Esophagus muscularis mucosa (tissue), 4 donors: ENCODE measurements around the gene PLIN5.

ENCODE experiments used
- EP300 ChIP-seq: sonication (generic); formaldehyde crosslinking; IDR thresholded peaks from one replicate; pipeline ENCODE4 v1.6.1; 2017; ENCODE audit warnings: antibody characterized with exemption
- POLR2A ChIP-seq: fragments of 450-650 bp; IDR thresholded peaks from one replicate; pipeline ENCODE4 v1.6.1; 2017; ENCODE audit warnings: antibody characterized with exemption, moderate library complexity, mild to moderate bottlenecking, low read depth
- POLR2AphosphoS5 ChIP-seq, 2 donors: sonication (generic); formaldehyde crosslinking; IDR thresholded peaks; one replicate each; pipeline ENCODE4 v1.6.1; 2017; ENCODE audit warnings: antibody characterized with exemption in 2 of 2
- TF ChIP-seq, protein P1 (sequence below), 3 experiments: fragments of 200-600 bp in 2 of 3; fragments of 450-650 bp in 1 of 3; sonication (generic) in 2 of 3; IDR thresholded peaks; one replicate each; pipeline ENCODE4 v1.5.1; 2017 to 2019; ENCODE audit warnings: antibody characterized with exemption in 3 of 3, mild to moderate bottlenecking in 2 of 3, moderate library complexity in 1 of 3

DNA sequence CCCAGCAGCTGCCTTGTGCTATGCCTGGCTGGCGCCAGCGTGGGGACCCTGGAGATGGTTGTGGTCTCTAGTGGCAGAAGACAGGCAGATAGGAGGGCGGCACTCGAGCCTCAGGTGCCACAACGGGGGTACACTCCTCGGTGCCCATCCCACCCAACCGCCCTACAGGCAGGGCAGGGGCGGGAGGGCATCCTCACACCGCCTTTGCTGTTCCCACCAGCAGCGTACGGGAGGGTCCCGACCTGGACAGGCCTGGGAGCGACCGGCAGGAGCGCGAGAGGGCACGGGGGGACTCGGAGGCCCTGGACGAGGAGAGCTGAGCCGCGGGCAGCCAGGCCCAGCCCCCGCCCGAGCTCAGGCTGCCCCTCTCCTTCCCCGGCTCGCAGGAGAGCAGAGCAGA lies 33.3 kb downstream of the PLIN5 start:
- TF ChIP-seq, protein P1, sequence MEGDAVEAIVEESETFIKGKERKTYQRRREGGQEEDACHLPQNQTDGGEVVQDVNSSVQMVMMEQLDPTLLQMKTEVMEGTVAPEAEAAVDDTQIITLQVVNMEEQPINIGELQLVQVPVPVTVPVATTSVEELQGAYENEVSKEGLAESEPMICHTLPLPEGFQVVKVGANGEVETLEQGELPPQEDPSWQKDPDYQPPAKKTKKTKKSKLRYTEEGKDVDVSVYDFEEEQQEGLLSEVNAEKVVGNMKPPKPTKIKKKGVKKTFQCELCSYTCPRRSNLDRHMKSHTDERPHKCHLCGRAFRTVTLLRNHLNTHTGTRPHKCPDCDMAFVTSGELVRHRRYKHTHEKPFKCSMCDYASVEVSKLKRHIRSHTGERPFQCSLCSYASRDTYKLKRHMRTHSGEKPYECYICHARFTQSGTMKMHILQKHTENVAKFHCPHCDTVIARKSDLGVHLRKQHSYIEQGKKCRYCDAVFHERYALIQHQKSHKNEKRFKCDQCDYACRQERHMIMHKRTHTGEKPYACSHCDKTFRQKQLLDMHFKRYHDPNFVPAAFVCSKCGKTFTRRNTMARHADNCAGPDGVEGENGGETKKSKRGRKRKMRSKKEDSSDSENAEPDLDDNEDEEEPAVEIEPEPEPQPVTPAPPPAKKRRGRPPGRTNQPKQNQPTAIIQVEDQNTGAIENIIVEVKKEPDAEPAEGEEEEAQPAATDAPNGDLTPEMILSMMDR (IDR thresholded peaks at IDR 0.05), result no peak
- TF ChIP-seq POLR2A (no peak), EP300 (no peak), POLR2AphosphoS5 (IDR thresholded peaks at IDR 0.05) (no peak)
